Loucy (cell line): ENCODE measurements around the gene AHNAK2.

Experiments
- EZH2phosphoT487 ChIP-seq: fragments of 200-600 bp; IDR thresholded peaks from 2 replicates; pipeline ENCODE4 v1.6.1; 2018; ENCODE audit warnings: antibody characterized with exemption, mild to moderate bottlenecking, moderate library complexity, borderline replicate concordance
- TF ChIP-seq, protein P1 (sequence below): fragments of 200-600 bp; sonication (generic); conservative IDR thresholded peaks from 2 replicates; pipeline ENCODE4 v1.5.1; 2014; ENCODE audit warnings: mild to moderate bottlenecking, antibody characterized with exemption, low read length

DNA sequence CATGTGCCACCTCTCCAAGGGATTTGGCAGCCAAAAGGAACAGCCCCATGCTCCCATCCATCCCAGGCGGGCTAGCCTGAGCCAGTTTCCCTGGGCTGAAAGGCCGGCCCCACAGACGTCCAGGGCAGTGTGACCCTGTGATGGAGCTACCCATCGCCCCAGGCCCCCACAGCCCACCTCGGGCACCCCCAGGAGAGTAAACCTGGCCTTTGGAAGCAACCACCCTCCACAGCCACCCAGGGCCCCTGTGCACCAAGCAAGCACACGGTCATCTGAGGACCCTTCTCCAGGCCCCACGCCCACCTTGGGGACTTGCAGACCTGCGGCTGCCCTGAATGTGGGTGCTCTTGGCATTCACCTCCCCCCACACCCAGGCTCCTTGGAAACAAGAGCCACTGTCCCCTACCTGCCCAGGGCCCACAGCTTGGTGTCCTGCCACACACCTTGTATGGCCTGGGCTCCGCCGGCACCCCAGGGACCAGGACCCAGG, 8.4 kb downstream of the AHNAK2 start:
- TF ChIP-seq, protein P1, sequence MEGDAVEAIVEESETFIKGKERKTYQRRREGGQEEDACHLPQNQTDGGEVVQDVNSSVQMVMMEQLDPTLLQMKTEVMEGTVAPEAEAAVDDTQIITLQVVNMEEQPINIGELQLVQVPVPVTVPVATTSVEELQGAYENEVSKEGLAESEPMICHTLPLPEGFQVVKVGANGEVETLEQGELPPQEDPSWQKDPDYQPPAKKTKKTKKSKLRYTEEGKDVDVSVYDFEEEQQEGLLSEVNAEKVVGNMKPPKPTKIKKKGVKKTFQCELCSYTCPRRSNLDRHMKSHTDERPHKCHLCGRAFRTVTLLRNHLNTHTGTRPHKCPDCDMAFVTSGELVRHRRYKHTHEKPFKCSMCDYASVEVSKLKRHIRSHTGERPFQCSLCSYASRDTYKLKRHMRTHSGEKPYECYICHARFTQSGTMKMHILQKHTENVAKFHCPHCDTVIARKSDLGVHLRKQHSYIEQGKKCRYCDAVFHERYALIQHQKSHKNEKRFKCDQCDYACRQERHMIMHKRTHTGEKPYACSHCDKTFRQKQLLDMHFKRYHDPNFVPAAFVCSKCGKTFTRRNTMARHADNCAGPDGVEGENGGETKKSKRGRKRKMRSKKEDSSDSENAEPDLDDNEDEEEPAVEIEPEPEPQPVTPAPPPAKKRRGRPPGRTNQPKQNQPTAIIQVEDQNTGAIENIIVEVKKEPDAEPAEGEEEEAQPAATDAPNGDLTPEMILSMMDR: no peak
- no peak for TF ChIP-seq EZH2phosphoT487
